HG02970 (cell line): ENCODE measurements around the gene CHMP4A.

Source experiments
- ATAC-seq: cut with Tn5 transposase; IDR thresholded peaks from one replicate; pipeline ENCODE4 v1.9.1; 2021; ENCODE audit warnings: mild to moderate bottlenecking, moderate library complexity, moderate number of reproducible peaks; ENCODE audit not compliant: unreplicated experiment, low FRiP score

CHMP4A gene

GRCh38 chr14:24198814-24199524 is 14.3 kb downstream of the CHMP4A start:
- ATAC-seq: no peak

DNA sequence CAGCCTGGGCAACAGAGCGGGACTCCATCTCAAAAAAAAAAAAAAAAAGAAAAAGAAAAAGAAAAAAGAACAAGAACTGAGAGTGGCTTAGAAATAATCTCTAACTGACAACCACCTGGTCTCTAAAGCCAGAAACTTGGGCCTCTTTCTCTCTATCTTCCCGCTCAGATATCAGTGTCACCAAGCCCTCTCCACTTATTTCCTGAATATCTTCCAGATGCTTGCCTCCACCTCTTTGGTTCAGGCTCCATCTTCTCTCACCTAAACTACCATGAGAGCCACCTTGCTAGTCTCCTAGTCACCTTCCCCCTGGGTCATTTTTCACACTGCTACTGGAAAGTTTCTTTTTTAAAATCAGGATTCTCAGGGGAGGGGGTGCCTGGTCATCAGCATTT is 16.2 kb downstream of the CHMP4A start:
- ATAC-seq: no peak

DNA sequence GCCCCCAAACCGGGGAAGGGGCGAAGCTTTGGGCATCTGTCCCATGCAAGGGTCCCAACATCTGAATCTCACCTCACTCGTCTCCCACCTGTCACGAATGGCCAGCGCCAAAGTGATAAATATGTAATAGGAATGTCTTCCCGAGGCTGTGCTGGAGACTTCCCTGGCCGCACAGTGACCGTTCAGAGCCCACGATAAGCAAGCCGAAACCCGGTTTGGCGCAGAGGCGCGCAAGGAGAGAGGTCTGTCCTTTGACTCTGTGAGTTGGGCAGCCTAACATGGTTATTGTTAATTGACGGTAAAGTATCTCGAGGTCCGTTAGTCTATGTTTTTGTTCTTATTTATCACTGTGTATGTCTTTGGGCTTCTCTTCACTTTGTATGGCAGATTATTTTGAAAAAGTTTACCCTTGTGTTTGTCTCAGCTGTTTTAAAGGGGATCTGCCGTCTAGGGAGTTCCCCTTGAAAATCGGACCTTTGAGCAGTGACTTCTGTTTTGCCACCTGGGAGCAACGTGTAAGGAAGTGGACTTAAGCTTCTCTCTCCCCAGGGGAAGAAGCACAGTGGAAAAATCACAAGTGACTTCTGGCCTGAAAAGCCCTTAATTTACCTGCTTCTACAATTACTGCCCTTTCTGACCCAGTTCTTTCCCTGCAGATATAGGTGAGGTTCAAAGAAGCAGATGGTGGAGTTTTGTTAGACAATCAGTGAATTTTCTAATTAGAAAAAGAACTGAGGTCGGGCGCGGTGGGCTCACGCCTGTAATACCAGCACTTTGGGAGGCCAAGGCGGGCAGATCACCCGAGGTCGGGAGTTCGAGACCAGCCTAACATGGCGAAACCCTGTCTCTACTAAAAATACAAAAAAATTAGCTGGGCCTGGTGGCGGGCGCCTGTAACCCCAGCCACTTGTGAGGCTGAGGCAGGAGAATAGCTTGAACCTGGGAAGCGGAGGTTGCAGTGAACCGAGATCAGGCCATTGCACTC is 16.9 kb downstream of the CHMP4A start:
- ATAC-seq: peak; percentile 26

GRCh38 chr14:24195186-24196070 is 17.9 kb downstream of the CHMP4A start, which contains the start of gene TM9SF1:
Gene TM9SF1 (minus strand): TSS chr14:24195441. CDS start chr14:24195019, 422 bp downstream.
- ATAC-seq: peak; percentile 66

DNA sequence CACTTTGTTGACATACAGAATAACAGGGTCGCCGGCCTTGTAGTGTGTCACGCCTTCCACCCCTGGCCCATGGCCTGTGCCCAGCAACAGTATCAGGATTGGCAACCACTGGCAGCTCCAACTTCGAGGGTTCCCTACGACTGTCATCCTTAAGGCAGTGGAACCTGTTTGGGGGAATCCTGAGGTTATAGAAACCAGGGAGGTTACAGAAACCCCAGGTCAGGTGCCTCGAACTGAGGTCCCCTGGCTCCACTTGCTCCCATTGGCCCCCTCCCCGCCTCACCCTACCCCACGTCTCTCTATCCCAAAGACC is 18.5 kb downstream of the CHMP4A start:
- no peak for ATAC-seq

DNA sequence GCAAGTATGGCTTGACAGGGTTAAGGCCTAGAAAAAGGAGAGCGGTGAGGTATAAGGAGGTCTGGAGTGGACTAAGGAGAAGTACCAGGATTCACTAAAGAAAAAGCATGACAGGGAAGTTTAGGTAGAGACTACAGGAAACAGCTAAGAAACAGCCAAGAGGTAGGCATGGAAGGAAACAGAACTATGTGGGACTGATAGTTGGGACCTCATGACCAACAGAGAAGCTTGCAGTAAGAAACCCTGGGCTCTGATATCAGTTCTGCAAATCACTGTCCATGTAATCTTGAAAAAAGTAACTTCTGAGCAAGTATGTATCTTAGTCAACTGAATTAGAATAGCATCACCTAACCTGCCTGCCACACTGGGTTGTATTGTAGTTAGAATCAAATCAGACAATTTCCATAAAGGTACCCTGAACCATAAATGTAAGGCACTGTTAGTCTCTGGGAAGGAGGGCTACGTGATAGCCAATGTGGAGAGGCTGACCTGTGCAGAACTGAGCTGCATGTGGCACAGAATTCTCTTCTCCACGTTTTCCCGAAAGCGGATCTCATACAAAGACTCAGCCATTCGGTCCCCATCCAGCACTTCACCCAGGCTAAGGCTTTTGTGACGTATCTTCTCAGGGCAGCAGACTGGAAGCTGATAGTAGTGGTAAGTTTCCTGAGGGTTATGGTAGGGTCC is 19.0 kb downstream of the CHMP4A start:
- ATAC-seq: no peak

GRCh38 chr14:24192933-24193332 is 20.4 kb downstream of the CHMP4A start:
- no peak for ATAC-seq

GRCh38 chr14:24190416-24190815 is 22.9 kb downstream of the CHMP4A start:
- ATAC-seq: no peak

DNA sequence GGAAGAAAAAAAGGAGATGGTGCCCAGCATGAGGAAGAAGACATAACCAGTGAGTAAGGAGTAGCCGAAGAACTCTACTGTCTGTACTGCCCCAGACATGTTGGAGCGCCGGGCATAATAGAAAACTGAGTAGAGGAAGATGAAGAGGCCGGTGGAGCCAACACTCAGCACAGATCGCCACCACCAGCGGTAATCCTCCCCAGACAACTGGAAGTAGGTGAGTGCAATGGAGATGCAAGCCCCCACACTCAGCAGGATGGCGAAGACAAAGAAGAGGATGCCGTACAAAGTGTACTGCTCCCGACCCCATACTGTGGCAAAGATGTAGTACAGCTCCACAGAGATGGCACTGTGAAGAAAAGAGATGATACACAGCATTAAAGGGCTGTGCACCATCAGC is 23.8 kb downstream of the CHMP4A start:
- no peak for ATAC-seq

- ATAC-seq: no peak
Measured at GRCh38 chr14:24189059-24189375, 24.3 kb downstream of the CHMP4A start.

GRCh38 chr14:24188251-24189058 is 24.8 kb downstream of the CHMP4A start, which contains the start of gene IPO4:
Gene IPO4 (minus strand): TSS chr14:24188816. CDS start chr14:24188787, 29 bp downstream.
- ATAC-seq: peak; percentile 89

DNA sequence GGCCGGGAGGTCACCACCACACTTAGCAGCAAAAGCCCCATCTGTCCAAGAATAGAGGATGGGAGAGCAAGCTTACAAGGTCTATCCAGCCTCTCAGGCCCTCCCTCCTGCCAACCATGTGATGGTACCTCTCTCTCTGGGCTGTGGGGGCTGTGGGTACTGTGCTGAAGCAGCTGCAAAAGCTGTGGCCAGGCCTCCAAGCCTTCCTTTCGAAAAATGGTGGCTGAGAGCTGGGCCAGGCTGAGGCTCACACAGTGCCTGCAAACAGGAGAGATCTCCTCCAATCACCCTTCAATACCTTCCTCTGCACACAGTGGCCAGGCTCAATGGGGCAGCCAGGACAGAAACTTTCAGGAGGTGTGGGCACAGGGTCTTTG is 25.8 kb downstream of the CHMP4A start:
- ATAC-seq: no peak

GRCh38 chr14:24186831-24187538 is 26.3 kb downstream of the CHMP4A start:
- ATAC-seq: no peak

DNA sequence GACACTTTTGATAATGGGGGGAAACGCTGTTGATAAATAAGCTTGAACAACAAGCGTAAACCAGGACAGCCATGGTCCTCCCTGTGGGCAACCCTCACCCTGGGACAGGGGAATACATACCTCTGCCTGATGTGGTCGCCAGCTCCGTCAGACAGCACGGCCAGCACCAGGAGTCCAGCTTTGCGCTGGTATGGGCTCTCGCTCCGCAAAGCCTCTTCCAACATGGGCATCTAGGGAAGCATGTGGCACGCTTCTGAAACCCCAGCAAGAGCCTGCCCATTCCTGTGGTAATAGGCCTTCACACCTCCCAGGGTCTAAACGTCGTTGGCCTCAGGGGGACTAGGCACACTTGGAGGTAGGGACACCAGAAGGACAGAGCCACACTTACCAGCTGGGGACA is 27.5 kb downstream of the CHMP4A start:
- no peak for ATAC-seq

DNA sequence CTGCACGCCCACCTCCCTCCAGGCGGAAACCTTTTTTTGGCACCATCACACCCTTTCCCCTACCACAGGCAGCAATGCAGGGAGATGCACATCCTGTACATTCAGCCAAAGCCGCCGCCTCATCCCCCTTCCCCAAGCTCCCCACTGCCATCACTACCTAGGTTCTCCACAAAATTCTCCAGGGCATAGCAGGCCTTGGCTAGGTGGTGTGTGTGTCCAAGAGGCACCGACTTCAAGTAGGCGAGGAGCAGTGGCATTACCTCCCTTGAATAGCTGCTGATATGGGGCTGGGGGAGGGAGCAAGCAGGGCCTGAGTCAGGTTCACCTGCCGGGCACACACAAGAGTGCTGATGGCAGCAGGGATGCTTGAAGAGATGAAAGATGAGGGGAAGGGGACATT is 28.3 kb downstream of the CHMP4A start:
- ATAC-seq: no peak

DNA sequence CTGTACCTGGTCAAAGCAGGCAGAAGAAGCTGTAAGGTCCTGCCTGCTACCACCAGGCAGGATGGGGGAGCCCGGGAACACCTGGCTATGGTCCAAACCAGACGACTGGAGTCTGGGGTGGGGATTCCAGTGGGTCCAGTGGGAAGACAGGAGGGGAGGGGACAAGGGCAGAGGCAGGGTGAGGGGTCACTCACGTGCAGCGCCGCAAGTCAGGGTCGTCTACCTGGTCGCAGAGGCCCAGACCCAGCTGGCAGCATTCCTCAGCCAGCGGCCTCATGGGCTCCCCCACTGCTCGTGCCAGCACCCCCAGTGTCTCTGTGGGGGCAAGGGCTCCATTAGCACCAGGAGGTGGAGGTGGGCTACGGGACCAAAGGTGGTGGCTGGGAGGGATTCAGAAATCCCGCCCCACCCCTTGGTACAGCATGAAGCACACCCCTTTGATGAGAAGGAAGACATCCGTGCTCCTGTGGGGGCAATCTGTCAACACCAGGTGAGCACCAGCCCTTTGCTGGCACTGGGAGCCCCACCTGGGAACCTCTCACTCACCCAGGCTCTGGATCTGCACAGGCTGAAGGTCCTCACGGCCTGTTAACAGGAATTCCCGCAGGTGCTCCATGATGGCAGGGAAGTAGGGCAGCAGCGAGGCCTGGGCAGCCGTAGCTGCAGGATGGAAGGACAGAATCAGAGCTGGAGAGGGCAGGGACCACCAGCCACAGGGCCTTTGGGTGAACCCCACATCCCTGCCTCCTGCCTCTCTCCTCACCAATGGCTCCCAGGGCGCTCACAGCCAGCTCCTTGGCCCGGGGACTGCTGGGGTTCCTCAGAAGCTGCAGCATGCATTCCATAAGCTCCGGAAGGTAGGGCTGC is 29.0 kb downstream of the CHMP4A start:
- no peak for ATAC-seq

DNA sequence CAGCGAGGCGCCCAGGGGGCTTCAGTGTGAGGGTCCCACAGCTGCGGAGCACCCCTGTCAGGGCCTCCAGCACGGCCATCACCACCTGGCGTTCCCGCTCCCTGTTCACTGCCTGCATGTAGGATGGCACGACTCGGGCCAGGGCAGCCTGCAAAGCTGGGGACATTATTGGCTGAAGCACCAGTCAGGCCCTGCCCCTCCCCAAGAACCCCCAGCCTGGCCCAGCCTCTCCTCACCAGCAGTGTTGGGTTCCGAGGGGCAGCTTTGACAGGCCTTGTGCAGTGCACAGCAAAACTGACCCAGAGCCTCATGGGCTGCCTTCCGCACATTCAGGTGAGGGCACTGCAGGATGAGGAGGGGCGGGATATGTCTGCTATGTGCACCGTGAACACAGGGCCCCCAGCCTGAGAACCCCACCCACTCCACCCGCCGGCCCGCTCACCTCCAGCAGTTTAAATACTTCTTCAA is 30.2 kb downstream of the CHMP4A start:
- no peak for ATAC-seq
